ENCODE measurements around the gene HAGHL.
"Not testable (repeated sequence)": the region's sequence is repeated elsewhere in the genome, so short reads cannot be mapped to it uniquely, and the experiment has no call there.

HAGHL gene

DNA sequence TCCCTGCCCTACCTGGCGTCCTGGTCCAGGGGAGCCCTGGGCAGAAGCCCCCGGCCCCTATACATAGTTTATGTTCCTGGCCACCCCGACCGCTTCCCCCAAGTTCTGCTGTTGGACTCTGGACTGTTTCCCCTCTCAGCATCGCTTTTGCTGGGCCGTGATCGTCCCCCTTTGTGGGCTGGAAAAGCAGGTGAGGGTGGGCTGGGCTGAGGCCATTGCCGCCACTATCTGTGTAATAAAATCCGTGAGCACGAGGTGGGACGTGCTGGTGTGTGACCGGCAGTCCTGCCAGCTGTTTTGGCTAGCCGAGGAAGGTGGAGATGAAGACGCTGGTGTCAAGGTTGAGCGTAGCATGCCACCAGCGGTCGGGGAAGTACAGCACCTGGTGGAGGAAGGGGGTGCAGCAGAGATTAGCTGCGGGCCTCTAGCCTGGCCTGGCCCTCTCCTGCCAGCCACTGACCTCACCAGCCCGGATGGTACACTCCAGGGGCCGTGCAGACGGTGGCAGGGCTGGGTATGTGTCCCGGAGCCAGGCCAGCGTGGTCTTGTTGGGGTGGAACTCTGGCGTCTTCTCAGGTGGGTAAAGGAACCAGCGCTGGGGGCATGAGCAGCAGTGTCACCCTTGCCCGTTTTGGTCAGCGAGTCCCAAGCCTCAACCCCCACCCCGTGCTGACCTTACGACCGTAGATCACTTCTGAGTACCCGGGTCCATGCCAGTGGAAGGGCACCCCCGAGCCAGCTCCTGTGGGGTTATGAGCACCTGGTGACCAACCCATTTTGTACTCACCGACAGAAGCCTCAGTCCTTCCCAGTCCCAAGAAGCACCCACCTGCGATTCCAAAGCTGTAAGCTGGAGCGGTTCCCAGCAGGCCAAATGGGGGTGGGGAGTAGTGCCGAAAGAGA is 44.2 kb upstream of the HAGHL start:
- H3K9ac ChIP-seq (ENCODE audit: low read length), result no peak overlapping the region
- H3K27me3 ChIP-seq (ENCODE audit: control insufficient read depth in 1 of 2, insufficient read depth in 2 of 2, low read length in 2 of 2), result no peaks in the 10 kb centered on the region
- no peaks in the 10 kb centered on the region for H3K9me3 ChIP-seq (ENCODE audit: low read length)
- H3K27ac ChIP-seq (ENCODE audit: low read depth, low read length), result no peak overlapping the region
- H3K4me1 ChIP-seq (ENCODE audit: insufficient read depth, low read length), result peaks cover 30% of the 10 kb centered on the region
- H3K4me3 ChIP-seq (ENCODE audit: low read depth in 1 of 2, low read length in 2 of 2), result peak overlapping the region in 1 of 2 donors; percentile 56
- H3K36me3 ChIP-seq (ENCODE audit: insufficient read depth, low read length), result peaks cover 20% of the 10 kb centered on the region

GRCh38 chr16:683396-684070 is 43.4 kb upstream of the HAGHL start:
- Histone ChIP-seq H3K27ac (ENCODE audit: low read depth, low read length) (peak overlapping the region; percentile 82), H3K4me3 (ENCODE audit: low read depth in 1 of 2, low read length in 2 of 2) (peak overlapping the region; percentile 56 to 83), H3K9me3 (ENCODE audit: low read length) (no peaks in the 10 kb centered on the region), H3K36me3 (ENCODE audit: insufficient read depth, low read length) (peaks cover 20% of the 10 kb centered on the region), H3K9ac (ENCODE audit: low read length) (no peak overlapping the region), H3K4me1 (ENCODE audit: insufficient read depth, low read length) (peaks cover 30% of the 10 kb centered on the region), H3K27me3 (ENCODE audit: control insufficient read depth in 1 of 2, insufficient read depth in 2 of 2, low read length in 2 of 2) (no peaks in the 10 kb centered on the region)

GRCh38 chr16:684071-684794 is 42.7 kb upstream of the HAGHL start, which contains the start of gene JMJD8:
Gene JMJD8, minus strand, starts transcription at chr16:684334. Its CDS starts 15 bp downstream, at chr16:684319.
- H3K4me1 ChIP-seq (ENCODE audit: insufficient read depth, low read length), result peaks cover 34% of the 10 kb centered on the region
- H3K27ac ChIP-seq (ENCODE audit: low read depth, low read length), result peak within 1 kb of the TSS; percentile 82
- peaks cover 20% of the 10 kb centered on the region for H3K36me3 ChIP-seq (ENCODE audit: insufficient read depth, low read length)
- H3K9ac ChIP-seq (ENCODE audit: low read length), result no peak within 1 kb of the TSS
- peak within 1 kb of the TSS; percentile 56 to 83 for H3K4me3 ChIP-seq (ENCODE audit: low read depth in 1 of 2, low read length in 2 of 2)
- H3K9me3 ChIP-seq (ENCODE audit: low read length), result no peaks in the 10 kb centered on the region
- H3K27me3 ChIP-seq (ENCODE audit: control insufficient read depth in 1 of 2, insufficient read depth in 2 of 2, low read length in 2 of 2), result no peaks in the 10 kb centered on the region

GRCh38 chr16:684961-685696 is 41.8 kb upstream of the HAGHL start:
- no peaks in the 10 kb centered on the region for H3K9me3 ChIP-seq (ENCODE audit: low read length)
- peaks cover 20% of the 10 kb centered on the region for H3K36me3 ChIP-seq (ENCODE audit: insufficient read depth, low read length)
- no peak overlapping the region for H3K4me3 ChIP-seq (ENCODE audit: low read depth in 1 of 2, low read length in 2 of 2)
- H3K27me3 ChIP-seq (ENCODE audit: control insufficient read depth in 1 of 2, insufficient read depth in 2 of 2, low read length in 2 of 2), result no peaks in the 10 kb centered on the region
- H3K4me1 ChIP-seq (ENCODE audit: insufficient read depth, low read length), result peaks cover 40% of the 10 kb centered on the region
- no peak overlapping the region for H3K9ac ChIP-seq (ENCODE audit: low read length)
- H3K27ac ChIP-seq (ENCODE audit: low read depth, low read length), result no peak overlapping the region

GRCh38 chr16:685967-686366 is 40.9 kb upstream of the HAGHL start:
- Histone ChIP-seq H3K4me3 (ENCODE audit: low read depth in 1 of 2, low read length in 2 of 2) (no peak overlapping the region), H3K27me3 (ENCODE audit: control insufficient read depth in 1 of 2, insufficient read depth in 2 of 2, low read length in 2 of 2) (no peaks in the 10 kb centered on the region), H3K9me3 (ENCODE audit: low read length) (no peaks in the 10 kb centered on the region), H3K9ac (ENCODE audit: low read length) (no peak overlapping the region), H3K36me3 (ENCODE audit: insufficient read depth, low read length) (peaks cover 20% of the 10 kb centered on the region), H3K4me1 (ENCODE audit: insufficient read depth, low read length) (peaks cover 38% of the 10 kb centered on the region), H3K27ac (ENCODE audit: low read depth, low read length) (no peak overlapping the region)

- H3K36me3 ChIP-seq (ENCODE audit: insufficient read depth, low read length), result peaks cover 16% of the 10 kb centered on the region
These were observed 40.2 kb upstream of the HAGHL start for GRCh38 chr16:686459-687260.

DNA sequence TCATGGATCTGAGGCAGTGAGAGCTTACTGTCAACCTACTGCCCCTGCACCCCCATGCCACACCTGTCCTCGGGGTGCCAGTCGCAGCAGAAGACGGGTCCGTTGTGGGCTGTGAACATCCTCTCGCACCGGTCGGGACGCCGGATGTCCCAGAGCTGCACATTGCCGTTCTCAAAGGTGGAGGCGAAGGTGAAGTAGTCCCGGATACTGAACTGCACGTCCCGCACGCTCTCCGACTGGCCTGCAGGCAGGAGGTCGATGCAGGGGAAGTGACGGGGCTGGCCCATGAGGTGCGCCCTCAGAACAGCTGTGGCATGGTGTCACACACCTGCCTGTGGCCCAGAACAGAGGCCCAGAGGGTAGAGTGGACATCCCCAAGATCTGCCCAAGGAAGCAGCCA is 39.4 kb upstream of the HAGHL start:
- H3K27ac ChIP-seq (ENCODE audit: low read depth, low read length), result no peak overlapping the region

More at GRCh38 chr16:686459-687260, 40.2 kb upstream of the HAGHL start:
- Histone ChIP-seq H3K9ac (ENCODE audit: low read length) (no peak overlapping the region), H3K4me1 (ENCODE audit: insufficient read depth, low read length) (peaks cover 31% of the 10 kb centered on the region), H3K4me3 (ENCODE audit: low read depth in 1 of 2, low read length in 2 of 2) (no peak overlapping the region), H3K27ac (ENCODE audit: low read depth, low read length) (no peak overlapping the region), H3K9me3 (ENCODE audit: low read length) (no peaks in the 10 kb centered on the region), H3K27me3 (ENCODE audit: control insufficient read depth in 1 of 2, insufficient read depth in 2 of 2, low read length in 2 of 2) (no peaks in the 10 kb centered on the region)

DNA sequence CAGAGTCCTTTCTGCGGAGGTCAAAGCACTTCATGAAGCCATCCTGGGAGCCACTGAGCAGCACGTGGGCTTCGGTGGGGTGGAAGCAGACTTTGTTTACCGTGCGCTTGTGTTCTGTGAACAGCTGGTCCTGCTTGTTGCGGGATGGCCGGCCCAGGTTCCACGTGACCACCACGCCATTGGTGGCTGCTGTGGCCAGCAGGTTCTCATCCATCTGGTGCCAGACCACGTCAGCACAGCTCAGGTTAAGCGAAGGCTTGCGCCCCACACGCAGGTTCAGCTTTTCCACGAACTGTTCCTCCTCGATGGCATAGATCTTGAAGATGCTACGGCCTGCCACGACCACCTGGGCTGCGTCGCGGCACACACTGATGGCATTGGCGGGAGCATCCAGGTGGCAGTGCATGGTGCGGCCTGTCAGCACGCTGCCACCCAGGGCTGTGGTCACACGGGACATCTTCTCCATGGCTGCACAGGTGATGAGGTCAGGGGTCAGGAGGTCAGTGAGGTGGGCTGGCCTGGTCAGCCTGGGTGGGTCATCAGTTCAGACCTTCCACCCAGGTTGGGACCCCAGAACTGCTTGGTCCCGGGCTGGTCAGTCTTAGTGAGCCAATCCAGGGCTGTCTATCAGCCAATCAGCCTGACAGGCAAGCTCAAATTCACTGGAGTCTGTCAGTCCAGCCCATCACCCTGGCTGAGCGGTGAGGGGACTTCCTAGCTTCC is 37.6 kb upstream of the HAGHL start:
- H3K9ac ChIP-seq (ENCODE audit: low read length), result peak overlapping the region; percentile 22
- peaks cover 15% of the 10 kb centered on the region for H3K4me1 ChIP-seq (ENCODE audit: insufficient read depth, low read length)
- peak overlapping the region; percentile 90 for H3K27ac ChIP-seq (ENCODE audit: low read depth, low read length)
- H3K9me3 ChIP-seq (ENCODE audit: low read length), result no peaks in the 10 kb centered on the region
- peaks cover 0 to 18% of the 10 kb centered on the region in 2 donors for H3K27me3 ChIP-seq (ENCODE audit: control insufficient read depth in 1 of 2, insufficient read depth in 2 of 2, low read length in 2 of 2)
- H3K36me3 ChIP-seq (ENCODE audit: insufficient read depth, low read length), result no peaks in the 10 kb centered on the region
- peak overlapping the region; percentile 73 to 94 for H3K4me3 ChIP-seq (ENCODE audit: low read depth in 1 of 2, low read length in 2 of 2)

More for the DNA sequence above, 39.4 kb upstream of the HAGHL start:
- Histone ChIP-seq H3K9ac (ENCODE audit: low read length) (no peak overlapping the region), H3K9me3 (ENCODE audit: low read length) (no peaks in the 10 kb centered on the region), H3K36me3 (ENCODE audit: insufficient read depth, low read length) (peaks cover 8% of the 10 kb centered on the region), H3K4me1 (ENCODE audit: insufficient read depth, low read length) (peaks cover 23% of the 10 kb centered on the region), H3K4me3 (ENCODE audit: low read depth in 1 of 2, low read length in 2 of 2) (no peak overlapping the region), H3K27me3 (ENCODE audit: control insufficient read depth in 1 of 2, insufficient read depth in 2 of 2, low read length in 2 of 2) (peaks cover 0 to under 1% of the 10 kb centered on the region in 2 donors)

DNA sequence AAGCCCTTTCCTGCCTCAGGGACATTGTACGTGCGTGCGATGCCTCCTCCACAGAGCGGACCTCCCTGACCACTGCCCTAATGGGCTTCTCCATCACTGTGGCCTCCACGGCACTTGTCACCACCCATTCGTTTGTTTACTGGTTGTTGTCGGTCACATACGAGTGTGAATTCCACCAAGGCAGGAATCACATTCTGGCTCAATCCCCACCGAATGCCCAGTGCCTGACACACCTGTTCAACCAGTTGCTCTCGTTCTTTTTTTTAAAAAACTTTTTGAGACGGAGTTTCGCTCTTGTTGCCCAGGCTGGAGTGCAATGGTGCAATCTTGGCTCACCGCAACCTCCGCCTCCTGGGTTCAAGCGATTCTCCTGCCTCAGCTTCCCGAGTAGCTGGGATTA is 35.7 kb upstream of the HAGHL start:
- H3K4me3 ChIP-seq (ENCODE audit: low read depth in 1 of 2, low read length in 2 of 2); H3K27ac ChIP-seq (ENCODE audit: low read depth, low read length); H3K9ac ChIP-seq (ENCODE audit: low read length); H3K9me3 ChIP-seq (ENCODE audit: low read length); H3K36me3 ChIP-seq (ENCODE audit: insufficient read depth, low read length): not testable (repeated sequence)
- peaks cover 11% of the 10 kb centered on the region for H3K4me1 ChIP-seq (ENCODE audit: insufficient read depth, low read length)
- H3K27me3 ChIP-seq (ENCODE audit: control insufficient read depth in 1 of 2, insufficient read depth in 2 of 2, low read length in 2 of 2), result peaks cover 0 to 36% of the 10 kb centered on the region in 2 donors

Measured in muscle layer of colon (tissue), 2 donors.